HCT116 (cell line): Measurements from ENCODE around the gene SPIRE2. TPM values are rescaled to one million over a fixed set of nuclear protein-coding genes. Genes with fewer than 3 reads are reported as not detected.

Experiments
- ATAC-seq: fragments of 200-7000 bp; cut with Tn5 transposase; 2 replicates; pipeline ENCODE4 v1.9.1; 2020; ENCODE audit warnings: mild to moderate bottlenecking, moderate library complexity
- BruUV-seq: library from RNA; stranded (reverse); fragments of 400-500 nt; replicated peaks from 2 replicates; lab custom pipeline; 2021; lab: Mats Ljungman, UMichigan
- CTCF ChIA-PET: fragments of 300-600 bp; sonication (Branson Sonifier 250); formaldehyde crosslinking; loops from one replicate; lab custom pipeline; 2021; ENCODE audit warnings: antibody characterized with exemption; lab: Charles Lee
- POLR2A ChIA-PET: fragments of 300-600, 350-600 bp; sonication (Branson Sonifier 250); formaldehyde crosslinking; loops from one replicate; lab custom pipeline; 2021; ENCODE audit warnings: antibody characterized with exemption; lab: Charles Lee
- RAD21 ChIA-PET, 2 experiments: fragments of 300-600 bp; sonication (Branson Sonifier 250); formaldehyde crosslinking; loops; one replicate each; lab custom pipeline; 2023; ENCODE audit warnings: low total read pairs in 2 of 2; ENCODE audit not compliant: uncharacterized antibody in 2 of 2, unreplicated experiment in 2 of 2, low non-redundant PET in 1 of 2; lab: Charles Lee
- DNase-seq: peaks from one replicate; pipeline ENCODE4 v3.0.0-alpha.2; 2010; ENCODE audit warnings: low read depth, low spot score
- H2AFZ ChIP-seq: fragments of 200-600 bp; shearing (Covaris generic), sonication (generic); 2 replicates; pipeline ENCODE4 v1.6.1; 2017; ENCODE audit warnings: low read depth, mixed run types, mixed read lengths, antibody characterized with exemption, low read length; ENCODE audit not compliant: poor library complexity, severe bottlenecking
- H3K27ac ChIP-seq: 2 replicates; pipeline ENCODE4 v1.5.1; 2012; ENCODE audit warnings: low read depth, low read length
- H3K27me3 ChIP-seq: fragments of 200-600 bp; sonication (generic); 2 replicates; pipeline ENCODE4 v1.6.1; 2016; ENCODE audit warnings: mixed run types, low read length, mixed read lengths; ENCODE audit not compliant: insufficient read depth
- H3K36me3 ChIP-seq, 2 experiments: fragments of 200-500 bp in 1 of 2; fragments of 200-600 bp in 1 of 2; sonication (Bioruptor generic) in 1 of 2; sonication (generic) in 1 of 2; 2 replicates each; pipeline versions ENCODE4 v1.5.1 to v1.6.1; 2014 to 2016; ENCODE audit warnings: low read length in 2 of 2, inconsistent platforms in 1 of 2, mixed read lengths in 1 of 2, mixed run types in 1 of 2; ENCODE audit not compliant: insufficient read depth in 2 of 2, control insufficient read depth in 1 of 2
- H3K4me1 ChIP-seq, 2 experiments: fragments of 200-600 bp in 1 of 2; sonication (generic) in 1 of 2; 2 replicates each; pipeline versions ENCODE4 v1.5.1 to v1.6.1; 2012 to 2017; ENCODE audit warnings: low read length in 2 of 2, inconsistent platforms in 1 of 2, mild to moderate bottlenecking in 1 of 2, mixed read lengths in 1 of 2, mixed run types in 1 of 2, moderate library complexity in 1 of 2; ENCODE audit not compliant: insufficient read depth in 2 of 2, control insufficient read depth in 1 of 2
- H3K4me2 ChIP-seq: fragments of 200-600 bp; sonication (generic); 2 replicates; pipeline ENCODE4 v1.6.1; 2017; ENCODE audit warnings: mixed run types, low read length, mixed read lengths
- H3K4me3 ChIP-seq, 2 experiments: fragments of 200-600 bp in 1 of 2; sonication (generic) in 1 of 2; replicated peaks in 1 of 2; 2 replicates each; pipeline ENCODE4 v1.5.1; 2011 to 2016; ENCODE audit warnings: low read length in 2 of 2, control low read depth in 1 of 2, low read depth in 1 of 2, mild to moderate bottlenecking in 1 of 2, mixed read lengths in 1 of 2, mixed run types in 1 of 2
- H3K79me2 ChIP-seq: fragments of 200-600 bp; sonication (generic); 2 replicates; pipeline ENCODE4 v1.6.1; 2017; ENCODE audit warnings: mild to moderate bottlenecking, mixed run types, low read length, moderate library complexity, mixed read lengths; ENCODE audit not compliant: insufficient read depth
- H3K9ac ChIP-seq: fragments of 200-600 bp; sonication (generic); 2 replicates; pipeline ENCODE4 v1.6.1; 2016; ENCODE audit warnings: low read length, mixed read lengths
- H3K9me2 ChIP-seq: fragments of 200-600 bp; sonication (generic), shearing (Covaris generic); 2 replicates; pipeline ENCODE4 v1.6.1; 2017; ENCODE audit warnings: mixed run types, mild to moderate bottlenecking, moderate library complexity; ENCODE audit not compliant: insufficient read depth
- H3K9me3 ChIP-seq, 2 experiments: fragments of 200-500 bp in 1 of 2; fragments of 200-600 bp in 1 of 2; sonication (Bioruptor generic) in 1 of 2; sonication (generic) in 1 of 2; 2 replicates each; pipeline ENCODE4 v1.6.1; 2014 to 2017; ENCODE audit warnings: low read length in 2 of 2, mixed read lengths in 2 of 2, inconsistent platforms in 1 of 2, low read depth in 1 of 2, mild to moderate bottlenecking in 1 of 2, mixed run types in 1 of 2, moderate library complexity in 1 of 2; ENCODE audit not compliant: control insufficient read depth in 1 of 2, insufficient read depth in 1 of 2
- H4K20me1 ChIP-seq: fragments of 200-600 bp; sonication (generic), shearing (Covaris generic); 2 replicates; pipeline ENCODE4 v1.6.1; 2017; ENCODE audit warnings: mixed run types, mild to moderate bottlenecking, moderate library complexity; ENCODE audit not compliant: insufficient read depth
- ATF3 ChIP-seq: IDR thresholded peaks from 2 replicates; pipeline ENCODE4 v1.6.1; 2012
- CTCF ChIP-seq, 3 experiments: fragments of 200-600 bp in 1 of 3; sonication (generic) in 1 of 3; IDR thresholded peaks in 2 of 3; conservative IDR thresholded peaks in 1 of 3; 2 replicates each; pipeline ENCODE4 v1.5.1; 2012 to 2017; ENCODE audit warnings: low read depth in 2 of 3, low read length in 2 of 3, antibody characterized with exemption in 1 of 3, borderline replicate concordance in 1 of 3, control low read depth in 1 of 3, mild to moderate bottlenecking in 1 of 3, mixed read lengths in 1 of 3, mixed run types in 1 of 3, moderate library complexity in 1 of 3; ENCODE audit not compliant: insufficient read depth in 1 of 3
- EGR1 ChIP-seq: IDR thresholded peaks from 2 replicates; pipeline ENCODE4 v1.6.1; 2012; ENCODE audit warnings: low read depth
- ELF1 ChIP-seq: IDR thresholded peaks from 2 replicates; pipeline ENCODE4 v1.6.1; 2012; ENCODE audit warnings: low read depth, borderline replicate concordance
- FOSL1 ChIP-seq: IDR thresholded peaks from 2 replicates; pipeline ENCODE4 v1.6.1; 2012; ENCODE audit warnings: low read depth
- MAX ChIP-seq: IDR thresholded peaks from 2 replicates; pipeline ENCODE4 v1.6.1; 2012
- POLR2A ChIP-seq: IDR thresholded peaks from 2 replicates; pipeline ENCODE4 v1.7.0; 2011; ENCODE audit warnings: borderline replicate concordance; ENCODE audit not compliant: insufficient read depth, insufficient read length; ENCODE audit errors: extremely low read depth
- RAD21 ChIP-seq: IDR thresholded peaks from 2 replicates; pipeline ENCODE4 v1.6.1; 2012; ENCODE audit warnings: low read depth, mild to moderate bottlenecking
- SIN3A ChIP-seq: IDR thresholded peaks from 2 replicates; pipeline ENCODE4 v1.6.1; 2012; ENCODE audit warnings: low read depth
- SRF ChIP-seq: IDR thresholded peaks from 2 replicates; pipeline ENCODE4 v1.6.1; 2012; ENCODE audit warnings: low read depth
- YY1 ChIP-seq: IDR thresholded peaks from 2 replicates; pipeline ENCODE4 v1.6.1; 2011; ENCODE audit warnings: low read length, low read depth, moderate library complexity, mild to moderate bottlenecking; ENCODE audit not compliant: insufficient replicate concordance; ENCODE audit errors: extremely low read depth
- ZFX ChIP-seq: fragments of 450-650 bp; IDR thresholded peaks from 2 replicates; pipeline ENCODE4 v1.6.1; 2017
- intact Hi-C: fragments of 100-400 bp; cut with micrococcal nuclease; formaldehyde crosslinking; loops from 2 replicates; pipeline ENCODE4 v1.10.0; 2022
- total RNA-seq: library from RNA; stranded (reverse); gene quantifications from one replicate; pipeline ENCODE4 v1.2.1, GENCODE V29; 2021; ENCODE audit not compliant: unreplicated experiment

Gene SPIRE2
- total RNA-seq, 1 experiment from 2014 or later: 21.2 TPM

- H3K27ac ChIP-seq: no peak overlapping the region
- ChIA-PET RAD21 (no interaction called here), POLR2A (interaction anchor here (1.0 kb wide), 1 partner anchor 10 kb away, joined by 6 read pairs; the partner anchor contains the start of gene TCF25)
These were observed 35.7 kb downstream of the SPIRE2 start for GRCh38 chr16:89863741-89864526.

More at GRCh38 chr16:89863741-89864526, 35.7 kb downstream of the SPIRE2 start:
- Histone ChIP-seq H3K27me3 (no peaks in the 10 kb centered on the region), H2AFZ (no peak overlapping the region)
- no peak for TF ChIP-seq EGR1
- TF ChIP-seq RAD21: no peak
- no peak for TF ChIP-seq MAX
- TF ChIP-seq ELF1: no peak
- TF ChIP-seq SRF: no peak
- TF ChIP-seq SIN3A: no peak
- TF ChIP-seq YY1: no peak
- no peak for TF ChIP-seq POLR2A
- no peak for TF ChIP-seq CTCF (IDR thresholded peaks at IDR 0.05 in 2 of 3, conservative IDR thresholded peaks at IDR 0.05 in 1 of 3; ENCODE audit: borderline replicate concordance in 1 of 3, insufficient read depth in 1 of 3, low read depth in 2 of 3, low read length in 2 of 3)
- TF ChIP-seq FOSL1: no peak
- no peak for TF ChIP-seq ZFX
- TF ChIP-seq ATF3: no peak
- TF ChIP-seq, all 23 proteins: peak for 0
- no TSS peak for BruUV-seq
- intact Hi-C loops: no loop called here
- no peak overlapping the region for H3K9ac ChIP-seq
- peaks cover 9 to 16% of the 10 kb centered on the region in 2 experiments; a peak in 2 of 4 replicates for H3K9me3 ChIP-seq
- no peaks in the 10 kb centered on the region for H3K9me2 ChIP-seq
- H3K36me3 ChIP-seq: peaks cover 0 to 8% of the 10 kb centered on the region in 2 experiments; a peak in 1 of 4 replicates
- peaks cover 8 to 9% of the 10 kb centered on the region in 2 experiments for H3K4me1 ChIP-seq
- no peaks in the 10 kb centered on the region for H3K79me2 ChIP-seq
- H4K20me1 ChIP-seq: no peaks in the 10 kb centered on the region
- CTCF ChIA-PET: interaction anchor here (1.1 to 1.3 kb wide), 2 partner anchors 9 to 10 kb away, joined by 3 read pairs; partner anchors contain the start of gene TCF25
- DNase-seq (no peak), ATAC-seq (no peak)
- no peak overlapping the region for H3K4me3 ChIP-seq
- peak overlapping the region; percentile 41 for H3K4me2 ChIP-seq
